A549 treated with DMSO at 1 μM for 4 hours (cell line): ENCODE results near the gene THBS1. TPM values are rescaled to one million over a fixed set of nuclear protein-coding genes. Genes with fewer than 3 reads are reported as not detected.

Experiments used
- total RNA-seq: library from RNA; stranded (reverse); fragments of 200-300 nt; extraction: Qiagen RNA extraction; gene quantifications from 5 replicates; pipeline ENCODE4 v1.2.3, GENCODE V29; 2022; ENCODE audit warnings: low read depth

Gene THBS1
- 29.3 to 50.9 TPM (median 38.2 TPM) in 5 replicates for total RNA-seq

DNA sequence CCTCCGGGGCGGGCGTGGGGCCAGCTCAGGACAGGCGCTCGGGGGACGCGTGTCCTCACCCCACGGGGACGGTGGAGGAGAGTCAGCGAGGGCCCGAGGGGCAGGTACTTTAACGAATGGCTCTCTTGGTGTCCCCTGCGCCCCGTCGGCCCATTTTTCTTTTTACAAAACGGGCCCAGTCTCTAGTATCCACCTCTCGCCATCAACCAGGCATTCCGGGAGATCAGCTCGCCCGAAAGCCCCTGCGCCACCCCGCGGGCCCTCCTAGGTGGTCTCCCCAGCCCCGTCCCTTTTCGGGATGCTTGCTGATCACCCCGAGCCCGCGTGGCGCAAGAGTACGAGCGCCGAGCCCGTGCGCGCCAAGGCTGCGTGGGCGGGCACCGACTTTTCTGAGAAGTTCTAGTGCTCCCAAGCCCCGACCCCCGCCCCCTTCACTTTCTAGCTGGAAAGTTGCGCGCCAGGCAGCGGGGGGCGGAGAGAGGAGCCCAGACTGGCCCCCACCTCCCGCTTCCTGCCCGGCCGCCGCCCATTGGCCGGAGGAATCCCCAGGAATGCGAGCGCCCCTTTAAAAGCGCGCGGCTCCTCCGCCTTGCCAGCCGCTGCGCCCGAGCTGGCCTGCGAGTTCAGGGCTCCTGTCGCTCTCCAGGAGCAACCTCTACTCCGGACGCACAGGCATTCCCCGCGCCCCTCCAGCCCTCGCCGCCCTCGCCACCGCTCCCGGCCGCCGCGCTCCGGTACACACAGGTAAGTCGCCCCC lies at the start of gene THBS1:
TSS of gene THBS1 (plus strand) at position 595 of the 757 bp plus-strand sequence. CDS start 779 bp downstream, outside the sequence.

Other genes with a start within 250 kb of the THBS1 start
- gene FSIP1, start 201.8 kb downstream of the THBS1 start, total RNA-seq = 0.40 to 0.73 TPM (median 0.64 TPM) in 5 replicates